Keratinocyte (primary cell): ENCODE data around the gene GFRA4. TPM values are rescaled to one million over a fixed set of nuclear protein-coding genes. Genes with fewer than 3 reads are reported as not detected.
A peak's percentile ranks its signal among the peaks of the same experiment; 100 is the strongest.

Source experiments
- DNase-seq: peaks from one replicate; pipeline ENCODE4 v3.0.0-alpha.2; 2011; ENCODE audit warnings: low read depth, missing footprints, low spot score
- FAIRE-seq: peaks from 2 replicates; lab custom pipeline; 2011; peaks lifted over from hg19 to GRCh38; lab: Jason Lieb, UNC
- H2AFZ ChIP-seq: 2 replicates; pipeline ENCODE4 v1.6.0; 2012; ENCODE audit warnings: low read length, control low read depth, inconsistent platforms; ENCODE audit not compliant: control insufficient read depth
- H3K27ac ChIP-seq: 2 replicates; pipeline ENCODE4 v1.5.1; 2011; ENCODE audit warnings: low read length; ENCODE audit not compliant: control insufficient read depth, insufficient read depth
- H3K27me3 ChIP-seq: 3 replicates; pipeline ENCODE4 v1.6.0; 2011; ENCODE audit warnings: low read length; ENCODE audit not compliant: control insufficient read depth, insufficient read depth; ENCODE audit errors: extremely low read depth
- H3K36me3 ChIP-seq, 2 experiments: 2 replicates in 1 of 2; 3 replicates in 1 of 2; pipeline ENCODE4 v1.5.1; 2011; ENCODE audit warnings: low read length in 2 of 2, mild to moderate bottlenecking in 1 of 2; ENCODE audit not compliant: control insufficient read depth in 2 of 2, insufficient read depth in 2 of 2; ENCODE audit errors: extremely low read depth in 1 of 2
- H3K4me1 ChIP-seq: 3 replicates; pipeline ENCODE4 v1.5.1; 2011; ENCODE audit warnings: low read length; ENCODE audit not compliant: control insufficient read depth, insufficient read depth; ENCODE audit errors: extremely low read depth
- H3K4me2 ChIP-seq: 3 replicates; pipeline ENCODE4 v1.6.0; 2011; ENCODE audit warnings: low read depth, low read length; ENCODE audit not compliant: control insufficient read depth, insufficient read depth; ENCODE audit errors: extremely low read depth
- H3K4me3 ChIP-seq, 3 experiments: fragments of 200-600 bp in 1 of 3; sonication (generic) in 1 of 3; 2 replicates in 2 of 3; 3 replicates in 1 of 3; pipeline ENCODE4 v1.5.1; 2011 to 2016; ENCODE audit warnings: low read length in 3 of 3, mild to moderate bottlenecking in 3 of 3, control low read depth in 2 of 3, inconsistent platforms in 1 of 3, low read depth in 1 of 3, mixed read lengths in 1 of 3, mixed run types in 1 of 3, moderate library complexity in 1 of 3; ENCODE audit not compliant: control insufficient read depth in 2 of 3, insufficient read depth in 2 of 3; ENCODE audit errors: extremely low read depth in 1 of 3
- H3K79me2 ChIP-seq: 2 replicates; pipeline ENCODE4 v1.6.0; 2012; ENCODE audit warnings: low read length; ENCODE audit not compliant: control insufficient read depth, insufficient read depth
- H3K9ac ChIP-seq: 3 replicates; pipeline ENCODE4 v1.6.0; 2011; ENCODE audit warnings: low read length; ENCODE audit not compliant: control insufficient read depth, insufficient read depth; ENCODE audit errors: extremely low read depth
- H3K9me1 ChIP-seq: 3 replicates; pipeline ENCODE4 v1.6.0; 2011; ENCODE audit warnings: low read length; ENCODE audit not compliant: control insufficient read depth, insufficient read depth; ENCODE audit errors: extremely low read depth
- H3K9me3 ChIP-seq: 2 replicates; pipeline ENCODE4 v1.5.1; 2012; ENCODE audit warnings: low read depth, low read length; ENCODE audit not compliant: control insufficient read depth
- H4K20me1 ChIP-seq: 3 replicates; pipeline ENCODE4 v1.6.0; 2011; ENCODE audit warnings: low read length; ENCODE audit not compliant: control insufficient read depth, insufficient read depth; ENCODE audit errors: extremely low read depth
- EZH2 ChIP-seq: IDR thresholded peaks from one replicate; pipeline ENCODE4 v1.6.1; 2012; ENCODE audit warnings: inconsistent platforms, mild to moderate bottlenecking, low read length, moderate library complexity
- dilution Hi-C: fragments of 300-500 bp; cut with MboI; formaldehyde crosslinking; loops from one replicate; pipeline ENCODE4 v1.7.0; 2020; ENCODE audit warnings: low sequenced_read_pairs; ENCODE audit not compliant: extremely low pct_ligation_motif_present
- polyA plus RNA-seq, 5 experiments: library from polyadenylated mRNA; depleted of rRNA in 3 of 5; stranded (reverse) in 3 of 5; stranded (forward) in 1 of 5; unstranded in 1 of 5; fragments of >200 nt; gene quantifications; 1 replicate in 1 of 5; 2 replicates in 3 of 5; 3 replicates in 1 of 5; pipeline versions ENCODE4 v1.2.1 to v1.2.3, GENCODE V29; 2011 to 2012; ENCODE audit warnings: missing spikeins in 2 of 5, low read depth in 1 of 5, low replicate concordance in 1 of 5
- TF ChIP-seq, protein P1 (sequence below), 3 experiments: IDR thresholded peaks in 1 of 3; conservative IDR thresholded peaks in 1 of 3; optimal IDR thresholded peaks in 1 of 3; 2 replicates in 2 of 3; 3 replicates in 1 of 3; pipeline versions ENCODE3 to v1.5.1; 2011; ENCODE audit warnings: low read length in 3 of 3, mild to moderate bottlenecking in 3 of 3, moderate library complexity in 2 of 3, control low read depth in 1 of 3, inconsistent platforms in 1 of 3; ENCODE audit not compliant: insufficient read depth in 2 of 3; ENCODE audit errors: extremely low read depth in 1 of 3

Gene GFRA4
- polyA plus RNA-seq, 1 donor (not counting 4 experiments of a cell fraction or from before 2014, with no cell fraction given) = not detected

DNA sequence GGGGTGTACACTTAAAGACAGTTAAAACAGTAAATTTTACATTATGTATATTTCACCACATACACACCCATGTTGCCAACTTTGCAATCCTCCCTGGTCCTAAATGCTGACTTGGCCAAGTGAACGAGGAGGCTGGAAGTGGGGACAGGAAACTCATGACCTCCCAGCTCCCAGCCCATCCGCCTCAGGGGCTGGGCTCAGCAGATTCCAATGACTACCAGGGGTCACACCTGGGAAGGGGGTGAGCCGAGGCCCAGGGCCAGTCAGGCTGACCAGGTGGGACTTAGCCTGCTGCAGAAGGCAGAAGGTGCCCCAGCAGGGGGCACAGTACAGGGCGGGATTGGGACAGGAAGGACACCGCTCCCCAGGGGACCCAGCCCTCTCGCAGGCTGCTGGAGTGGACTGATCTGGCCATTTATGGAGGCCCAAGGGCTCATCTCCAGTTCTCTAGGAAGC, 46.8 kb upstream of the GFRA4 start:
- H3K9ac ChIP-seq = no peak overlapping the region
- H2AFZ ChIP-seq = no peak overlapping the region
- H3K36me3 ChIP-seq = no peaks in the 10 kb centered on the region
- no peak for TF ChIP-seq EZH2
- TF ChIP-seq, protein P1, sequence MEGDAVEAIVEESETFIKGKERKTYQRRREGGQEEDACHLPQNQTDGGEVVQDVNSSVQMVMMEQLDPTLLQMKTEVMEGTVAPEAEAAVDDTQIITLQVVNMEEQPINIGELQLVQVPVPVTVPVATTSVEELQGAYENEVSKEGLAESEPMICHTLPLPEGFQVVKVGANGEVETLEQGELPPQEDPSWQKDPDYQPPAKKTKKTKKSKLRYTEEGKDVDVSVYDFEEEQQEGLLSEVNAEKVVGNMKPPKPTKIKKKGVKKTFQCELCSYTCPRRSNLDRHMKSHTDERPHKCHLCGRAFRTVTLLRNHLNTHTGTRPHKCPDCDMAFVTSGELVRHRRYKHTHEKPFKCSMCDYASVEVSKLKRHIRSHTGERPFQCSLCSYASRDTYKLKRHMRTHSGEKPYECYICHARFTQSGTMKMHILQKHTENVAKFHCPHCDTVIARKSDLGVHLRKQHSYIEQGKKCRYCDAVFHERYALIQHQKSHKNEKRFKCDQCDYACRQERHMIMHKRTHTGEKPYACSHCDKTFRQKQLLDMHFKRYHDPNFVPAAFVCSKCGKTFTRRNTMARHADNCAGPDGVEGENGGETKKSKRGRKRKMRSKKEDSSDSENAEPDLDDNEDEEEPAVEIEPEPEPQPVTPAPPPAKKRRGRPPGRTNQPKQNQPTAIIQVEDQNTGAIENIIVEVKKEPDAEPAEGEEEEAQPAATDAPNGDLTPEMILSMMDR (optimal IDR thresholded peaks at IDR 0.05 in 1 of 3, IDR thresholded peaks at IDR 0.05 in 1 of 3, conservative IDR thresholded peaks at IDR 0.05 in 1 of 3; ENCODE audit: extremely low read depth in 1 of 3, insufficient read depth in 2 of 3, low read length in 3 of 3) = peak in 1 of 3 experiments; percentile 17
- H3K4me2 ChIP-seq = no peak overlapping the region
- no peak for FAIRE-seq
- no peaks in the 10 kb centered on the region for H3K9me1 ChIP-seq
- no peaks in the 10 kb centered on the region for H3K79me2 ChIP-seq
- no peak overlapping the region for H3K27ac ChIP-seq
- H3K9me3 ChIP-seq = no peaks in the 10 kb centered on the region
- H3K4me1 ChIP-seq = no peaks in the 10 kb centered on the region
- dilution Hi-C loops = no loop called here
- H3K27me3 ChIP-seq = no peaks in the 10 kb centered on the region
- H3K4me3 ChIP-seq = no peak overlapping the region
- no peak for DNase-seq
- H4K20me1 ChIP-seq = no peaks in the 10 kb centered on the region

DNA sequence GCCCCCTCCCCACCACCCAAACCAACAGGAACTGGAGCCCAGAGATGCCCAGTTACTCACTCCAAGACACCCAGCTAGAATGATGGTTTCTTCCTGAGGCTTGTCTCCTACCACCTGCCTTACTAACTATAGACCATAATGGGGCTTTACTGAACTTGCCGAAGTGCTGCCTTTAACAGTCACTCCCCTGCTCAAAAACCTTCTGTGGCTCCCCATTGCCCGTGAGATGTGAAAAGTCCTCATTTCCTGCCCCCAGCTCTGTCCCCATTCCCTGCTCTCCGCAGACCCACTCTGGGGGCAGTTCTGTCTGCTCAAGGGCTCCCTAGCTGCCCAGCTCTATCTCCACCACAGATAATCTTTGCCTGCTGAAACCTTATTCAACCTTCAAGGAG, 44.3 kb upstream of the GFRA4 start:
- Histone ChIP-seq H3K9me1 (no peaks in the 10 kb centered on the region), H3K27ac (no peak overlapping the region), H4K20me1 (no peaks in the 10 kb centered on the region), H3K9me3 (no peaks in the 10 kb centered on the region), H3K4me1 (no peaks in the 10 kb centered on the region), H3K9ac (no peak overlapping the region), H2AFZ (no peak overlapping the region), H3K36me3 (no peaks in the 10 kb centered on the region), H3K4me3 (no peak overlapping the region), H3K27me3 (no peaks in the 10 kb centered on the region), H3K4me2 (no peak overlapping the region), H3K79me2 (no peaks in the 10 kb centered on the region)
- FAIRE-seq (no peak), DNase-seq (no peak)
- TF ChIP-seq, protein P1 (optimal IDR thresholded peaks at IDR 0.05 in 1 of 3, IDR thresholded peaks at IDR 0.05 in 1 of 3, conservative IDR thresholded peaks at IDR 0.05 in 1 of 3; ENCODE audit: extremely low read depth in 1 of 3, insufficient read depth in 2 of 3, low read length in 3 of 3) = no peak
- TF ChIP-seq EZH2 = no peak
- dilution Hi-C loops = no loop called here
